HFFc6 (cell line): Measurements from ENCODE around the gene ALX4. TPM values are rescaled to one million over a fixed set of nuclear protein-coding genes. Genes with fewer than 3 reads are reported as not detected.

Experiments
- DNase-seq: peaks from one replicate; pipeline ENCODE4 v3.0.0-alpha.2; 2018
- H3K27ac Mint-ChIP-seq: 2 replicates; pipeline ENCODE4 v1.8.0; 2020; ENCODE audit warnings: mild to moderate bottlenecking, mixed read lengths
- H3K27me3 Mint-ChIP-seq: 2 replicates; pipeline ENCODE4 v1.8.0; 2021; ENCODE audit warnings: mild to moderate bottlenecking, moderate library complexity, mixed read lengths; ENCODE audit not compliant: insufficient read depth
- H3K36me3 Mint-ChIP-seq: 2 replicates; pipeline ENCODE4 v1.8.0; 2021; ENCODE audit warnings: low read depth, mixed read lengths
- H3K4me1 Mint-ChIP-seq: 2 replicates; pipeline ENCODE4 v1.8.0; 2020; ENCODE audit warnings: low read depth, mixed read lengths
- H3K4me3 Mint-ChIP-seq: 2 replicates; pipeline ENCODE4 v1.8.0; 2020; ENCODE audit warnings: mild to moderate bottlenecking, moderate library complexity, mixed read lengths
- H3K9me3 Mint-ChIP-seq: 2 replicates; pipeline ENCODE4 v1.8.0; 2020; ENCODE audit warnings: mild to moderate bottlenecking, mixed read lengths
- CTCF ChIP-seq: fragments of 200-600 bp; sonication (generic); IDR thresholded peaks from 2 replicates; pipeline ENCODE4 v1.5.0; 2021; ENCODE audit warnings: antibody characterized with exemption, mild to moderate bottlenecking
- total RNA-seq, 6 experiments: library from RNA; stranded (reverse); fragmentation: NEBNext Ultra II Directional; extraction: Animal tissue kit (Norgen Biotek cat#: 25700); gene quantifications; 2 replicates in 1 of 6; 3 replicates in 5 of 6; pipeline ENCODE4 v1.2.3, GENCODE V29; 2021

Gene ALX4
- total RNA-seq, 6 experiments from 2014 or later, result 0.02 to 0.13 (median 0.06) TPM

GRCh38 chr11:44335919-44336318, 26.0 kb upstream of the ALX4 start:
- TF ChIP-seq CTCF, result no peak
- Mint-ChIP-seq H3K9me3 (no peaks in the 10 kb centered on the region), H3K4me3 (no peak overlapping the region), H3K4me1 (no peaks in the 10 kb centered on the region), H3K36me3 (no peaks in the 10 kb centered on the region), H3K27ac (no peak overlapping the region), H3K27me3 (peaks cover 63% of the 10 kb centered on the region)
- no peak for DNase-seq

GRCh38 chr11:44335052-44335760, 25.3 kb upstream of the ALX4 start:
- Mint-ChIP-seq H3K27me3 (peaks cover 65% of the 10 kb centered on the region), H3K9me3 (no peaks in the 10 kb centered on the region), H3K36me3 (no peaks in the 10 kb centered on the region), H3K4me1 (no peaks in the 10 kb centered on the region), H3K4me3 (no peak overlapping the region), H3K27ac (no peak overlapping the region)
- DNase-seq, result no peak
- no peak for TF ChIP-seq CTCF

- no peak for TF ChIP-seq CTCF
- Mint-ChIP-seq H3K9me3 (no peaks in the 10 kb centered on the region), H3K27me3 (peaks cover 61% of the 10 kb centered on the region), H3K4me3 (no peak overlapping the region), H3K4me1 (no peaks in the 10 kb centered on the region), H3K36me3 (no peaks in the 10 kb centered on the region), H3K27ac (no peak overlapping the region)
- no peak for DNase-seq
Measured at GRCh38 chr11:44334356-44335004, 24.5 kb upstream of the ALX4 start.

- Mint-ChIP-seq H3K36me3 (no peaks in the 10 kb centered on the region), H3K27ac (no peak overlapping the region), H3K27me3 (peaks cover 59% of the 10 kb centered on the region), H3K4me3 (no peak overlapping the region), H3K4me1 (no peaks in the 10 kb centered on the region), H3K9me3 (no peaks in the 10 kb centered on the region)
- DNase-seq, result no peak
- TF ChIP-seq CTCF, result no peak
Measured at GRCh38 chr11:44333271-44334218, 23.6 kb upstream of the ALX4 start.

- Mint-ChIP-seq H3K27me3 (peaks cover 57% of the 10 kb centered on the region), H3K27ac (no peak overlapping the region), H3K36me3 (no peaks in the 10 kb centered on the region), H3K4me1 (no peaks in the 10 kb centered on the region), H3K9me3 (no peaks in the 10 kb centered on the region), H3K4me3 (no peak overlapping the region)
- TF ChIP-seq CTCF, result no peak
- DNase-seq, result no peak
Measured at GRCh38 chr11:44332665-44333064, 22.7 kb upstream of the ALX4 start.
